ENCODE results near the gene CPT2. TPM values are rescaled to one million over a fixed set of nuclear protein-coding genes. Genes with fewer than 3 reads are reported as not detected.

CPT2 gene
- total RNA-seq (2022) (12.5 and 14.4 TPM in 2 replicates), Bru-seq, nascent RNA (percentile 64 among the genes with signal in this experiment), BruChase-seq, experiment 1, labeled RNA remaining after a 2-hour chase (percentile 60 among the genes with signal in this experiment), BruChase-seq, experiment 2, labeled RNA remaining after a 6-hour chase (percentile 53 among the genes with signal in this experiment)
- long read RNA-seq, transcript CPT2-201 (5 exons, 3,094 nt), result major isoform, 26 of 32 reads
- long read RNA-seq, partial matches to known transcripts, result 3 of 32 reads
- long read RNA-seq, other reads (novel, unspliced or antisense), result 1 of 32 reads

DNA sequence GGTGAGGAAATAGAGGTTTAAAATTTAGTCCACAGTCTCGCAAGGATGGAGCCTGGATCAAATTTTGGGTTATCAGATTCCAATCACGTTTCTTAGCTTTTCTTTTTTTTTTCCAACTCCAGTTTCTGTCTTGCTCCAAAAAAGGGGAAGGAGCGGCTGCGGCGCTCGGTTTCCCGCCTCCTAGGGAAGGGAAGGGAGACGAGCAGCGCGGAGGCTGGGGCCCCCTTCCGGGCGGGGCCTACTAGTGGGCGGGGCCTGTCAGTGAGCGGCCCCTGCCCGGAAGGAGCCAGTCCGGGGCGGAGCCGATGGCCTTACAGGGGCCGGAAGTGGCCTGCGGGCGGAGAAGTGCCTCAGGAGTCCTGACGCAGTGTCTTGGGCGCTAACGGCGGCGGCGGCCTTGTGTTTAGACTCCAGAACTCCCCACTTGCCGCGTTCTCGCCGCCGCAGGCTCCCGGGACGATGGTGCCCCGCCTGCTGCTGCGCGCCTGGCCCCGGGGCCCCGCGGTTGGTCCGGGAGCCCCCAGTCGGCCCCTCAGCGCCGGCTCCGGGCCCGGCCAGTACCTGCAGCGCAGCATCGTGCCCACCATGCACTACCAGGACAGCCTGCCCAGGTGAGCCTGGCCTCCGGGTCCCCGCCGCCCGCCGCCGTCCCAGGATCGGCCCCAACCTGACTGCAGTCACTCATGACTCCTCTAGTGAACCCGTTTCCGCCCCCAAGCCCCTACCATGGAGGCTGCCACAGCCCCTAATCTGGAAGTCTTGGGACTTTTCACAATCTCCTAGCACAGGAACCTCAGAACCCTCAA lies at the start of gene CPT2:
CPT2 (plus strand) TSS at position 340 of the 806 bp plus-strand sequence; CDS start at position 460, 120 bp downstream.
- H3K27me3 ChIP-seq (replicated peaks; ENCODE audit: control insufficient read depth, insufficient read depth, low read length), result no peaks in the 10 kb centered on the region
- peak; percentile 90 for DNase-seq
- Mint-ChIP-seq H3K27me3 (ENCODE audit: insufficient read depth, unreplicated experiment) (no peaks in the 10 kb centered on the region), H3K9me3 (ENCODE audit: unreplicated experiment) (no peaks in the 10 kb centered on the region), H3K4me1 (ENCODE audit: low read depth, unreplicated experiment) (peaks cover 21% of the 10 kb centered on the region), H3K4me3 (ENCODE audit: unreplicated experiment) (peak within 1 kb of the TSS; percentile 99), H3K27ac (ENCODE audit: unreplicated experiment) (peak within 1 kb of the TSS; percentile 98), H3K36me3 (ENCODE audit: insufficient read depth, unreplicated experiment) (no peaks in the 10 kb centered on the region)
- POLR2A ChIA-PET, result interaction anchor here (0.5 kb wide), 1 partner anchor 793 kb away, joined by 3 read pairs; the partner anchor contains the start of gene ORC1
- TF ChIP-seq, protein P1, sequence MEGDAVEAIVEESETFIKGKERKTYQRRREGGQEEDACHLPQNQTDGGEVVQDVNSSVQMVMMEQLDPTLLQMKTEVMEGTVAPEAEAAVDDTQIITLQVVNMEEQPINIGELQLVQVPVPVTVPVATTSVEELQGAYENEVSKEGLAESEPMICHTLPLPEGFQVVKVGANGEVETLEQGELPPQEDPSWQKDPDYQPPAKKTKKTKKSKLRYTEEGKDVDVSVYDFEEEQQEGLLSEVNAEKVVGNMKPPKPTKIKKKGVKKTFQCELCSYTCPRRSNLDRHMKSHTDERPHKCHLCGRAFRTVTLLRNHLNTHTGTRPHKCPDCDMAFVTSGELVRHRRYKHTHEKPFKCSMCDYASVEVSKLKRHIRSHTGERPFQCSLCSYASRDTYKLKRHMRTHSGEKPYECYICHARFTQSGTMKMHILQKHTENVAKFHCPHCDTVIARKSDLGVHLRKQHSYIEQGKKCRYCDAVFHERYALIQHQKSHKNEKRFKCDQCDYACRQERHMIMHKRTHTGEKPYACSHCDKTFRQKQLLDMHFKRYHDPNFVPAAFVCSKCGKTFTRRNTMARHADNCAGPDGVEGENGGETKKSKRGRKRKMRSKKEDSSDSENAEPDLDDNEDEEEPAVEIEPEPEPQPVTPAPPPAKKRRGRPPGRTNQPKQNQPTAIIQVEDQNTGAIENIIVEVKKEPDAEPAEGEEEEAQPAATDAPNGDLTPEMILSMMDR (IDR thresholded peaks at IDR 0.05; ENCODE audit: insufficient read depth in 1 of 2, low read depth in 1 of 2, low read length in 1 of 2, severe bottlenecking in 1 of 2, unreplicated experiment in 1 of 2), result no peak
- 0 out of 2 replicates have a peak, but pooled peaks cover 3% of the 10 kb centered on the region for H3K4me1 ChIP-seq
- TSS peak; percentile 42 for BruUV-seq (replicated peaks)
- peak within 1 kb of the TSS; percentile 83 for H3K4me3 ChIP-seq (ENCODE audit: low read depth, low read length)
- no peaks in the 10 kb centered on the region for H3K9me3 ChIP-seq
- intact Hi-C loops (cut with micrococcal nuclease; ENCODE audit: unreplicated experiment), result loop anchor here (1.0 to 2.0 kb wide), 2 partner anchors 14 to 42 kb away; partner anchors contain the start of gene MAGOH
- H3K36me3 ChIP-seq (ENCODE audit: control insufficient read depth, insufficient read depth, low read length), result no peaks in the 10 kb centered on the region
- CTCF ChIA-PET, result no interaction called here

DNA sequence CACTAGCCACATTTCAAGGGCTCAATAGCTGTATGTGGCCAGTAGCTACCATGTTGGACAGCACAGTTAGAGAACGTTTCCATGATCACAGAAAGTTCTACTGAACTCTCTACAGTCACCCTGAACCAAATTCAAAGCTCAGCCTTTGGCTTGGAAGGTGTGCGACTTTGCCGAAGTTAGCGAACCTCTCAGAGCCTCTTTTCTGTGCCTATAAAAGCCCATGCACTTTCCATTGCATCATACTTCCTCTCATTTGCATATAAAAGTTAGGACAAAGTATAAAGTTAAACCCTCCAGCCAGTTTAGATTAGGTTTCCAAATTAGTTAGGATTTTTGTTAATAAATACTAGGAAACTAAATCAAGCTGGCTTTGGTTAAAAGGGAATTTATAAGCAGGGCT lies 49.5 kb upstream of the CPT2 start:
- Mint-ChIP-seq H3K4me1 (ENCODE audit: low read depth, unreplicated experiment) (peaks cover 12% of the 10 kb centered on the region), H3K27ac (ENCODE audit: unreplicated experiment) (no peak overlapping the region), H3K36me3 (ENCODE audit: insufficient read depth, unreplicated experiment) (no peaks in the 10 kb centered on the region), H3K27me3 (ENCODE audit: insufficient read depth, unreplicated experiment) (no peaks in the 10 kb centered on the region), H3K9me3 (ENCODE audit: unreplicated experiment) (no peaks in the 10 kb centered on the region), H3K4me3 (ENCODE audit: unreplicated experiment) (no peak overlapping the region)
- BruUV-seq (replicated peaks), result no TSS peak
- H3K36me3 ChIP-seq (ENCODE audit: control insufficient read depth, insufficient read depth, low read length), result no peaks in the 10 kb centered on the region
- ChIA-PET POLR2A (no interaction called here), CTCF (no interaction called here)
- peaks cover 23% of the 10 kb centered on the region for H3K4me1 ChIP-seq
- H3K27me3 ChIP-seq (replicated peaks; ENCODE audit: control insufficient read depth, insufficient read depth, low read length), result no peaks in the 10 kb centered on the region
- no peak overlapping the region for H3K4me3 ChIP-seq (ENCODE audit: low read depth, low read length)
- H3K9me3 ChIP-seq, result no peaks in the 10 kb centered on the region
- intact Hi-C loops (cut with micrococcal nuclease; ENCODE audit: unreplicated experiment), result no loop called here
- TF ChIP-seq, protein P1 (IDR thresholded peaks at IDR 0.05; ENCODE audit: insufficient read depth in 1 of 2, low read depth in 1 of 2, low read length in 1 of 2, severe bottlenecking in 1 of 2, unreplicated experiment in 1 of 2), result no peak
- DNase-seq, result no peak

DNA sequence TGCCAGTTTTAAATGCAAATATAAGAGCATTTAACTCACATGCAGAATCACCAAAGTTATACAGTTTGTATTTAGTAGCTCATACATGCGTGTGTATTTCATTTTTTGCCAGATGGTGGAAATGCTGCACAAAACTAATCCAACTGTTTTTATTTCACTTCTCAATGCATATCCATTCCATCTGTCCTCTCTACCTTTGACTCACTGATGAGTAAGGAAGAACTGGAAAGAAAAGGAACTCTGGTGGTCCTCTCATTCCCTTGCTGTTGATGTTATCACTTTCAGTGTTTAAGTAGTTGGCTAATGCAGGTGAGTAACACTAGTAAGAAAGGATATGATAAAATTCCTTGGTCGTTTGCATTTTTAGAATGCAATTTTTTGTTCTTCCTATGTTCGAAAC lies 48.5 kb upstream of the CPT2 start:
- Mint-ChIP-seq H3K4me3 (ENCODE audit: unreplicated experiment) (no peak overlapping the region), H3K27me3 (ENCODE audit: insufficient read depth, unreplicated experiment) (no peaks in the 10 kb centered on the region), H3K4me1 (ENCODE audit: low read depth, unreplicated experiment) (peaks cover 12% of the 10 kb centered on the region), H3K9me3 (ENCODE audit: unreplicated experiment) (no peaks in the 10 kb centered on the region), H3K36me3 (ENCODE audit: insufficient read depth, unreplicated experiment) (no peaks in the 10 kb centered on the region), H3K27ac (ENCODE audit: unreplicated experiment) (no peak overlapping the region)
- TF ChIP-seq, protein P1 (IDR thresholded peaks at IDR 0.05; ENCODE audit: insufficient read depth in 1 of 2, low read depth in 1 of 2, low read length in 1 of 2, severe bottlenecking in 1 of 2, unreplicated experiment in 1 of 2), result no peak
- H3K4me1 ChIP-seq, result peaks cover 23% of the 10 kb centered on the region
- intact Hi-C loops (cut with micrococcal nuclease; ENCODE audit: unreplicated experiment), result no loop called here
- POLR2A ChIA-PET, result no interaction called here
- no TSS peak for BruUV-seq (replicated peaks)
- no peaks in the 10 kb centered on the region for H3K36me3 ChIP-seq (ENCODE audit: control insufficient read depth, insufficient read depth, low read length)
- no peaks in the 10 kb centered on the region for H3K27me3 ChIP-seq (replicated peaks; ENCODE audit: control insufficient read depth, insufficient read depth, low read length)
- CTCF ChIA-PET, result no interaction called here
- no peaks in the 10 kb centered on the region for H3K9me3 ChIP-seq
- H3K4me3 ChIP-seq (ENCODE audit: low read depth, low read length), result no peak overlapping the region
- no peak for DNase-seq
